ENCODE results near the gene VWF.

VWF gene

DNA sequence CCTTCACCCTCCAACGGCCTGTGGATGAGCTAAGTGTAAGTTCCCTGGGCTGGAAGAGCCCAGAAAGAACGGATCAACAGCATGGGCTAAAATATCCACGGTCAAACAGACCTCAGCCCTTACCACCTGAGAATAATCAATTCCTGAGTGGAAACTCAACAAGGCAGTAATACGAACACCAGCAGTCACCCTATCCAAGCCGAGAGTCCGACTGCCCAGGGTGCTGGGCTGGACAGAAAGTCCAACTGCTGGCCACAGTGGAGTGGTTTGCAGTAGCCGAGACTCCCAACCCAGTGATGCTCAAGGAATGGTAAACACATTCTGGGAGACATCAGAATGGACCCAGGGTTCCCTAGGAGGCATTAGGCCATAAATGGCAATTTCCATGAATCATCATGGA lies 216.2 kb downstream of the VWF start:
- FAIRE-seq: no peak

DNA sequence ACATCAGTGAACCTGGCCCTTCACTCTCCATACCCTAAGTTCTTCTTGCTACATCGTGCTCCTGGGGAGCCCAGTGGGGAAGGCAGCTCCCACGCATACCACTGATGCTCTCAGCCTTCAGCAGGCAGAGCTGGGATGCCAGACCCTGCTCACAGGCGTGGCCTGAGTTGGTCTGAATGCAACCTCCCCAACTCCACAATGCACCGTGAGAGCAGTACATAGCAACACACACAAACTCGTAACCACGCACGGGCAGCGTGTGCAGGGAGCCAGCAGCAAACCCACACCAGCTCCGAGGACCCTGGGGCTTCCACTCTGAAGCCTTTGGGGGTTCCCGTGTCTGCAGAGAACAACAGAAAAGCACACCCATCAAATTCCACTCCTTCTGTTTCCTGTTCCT lies 216.7 kb downstream of the VWF start:
- FAIRE-seq: no peak

DNA sequence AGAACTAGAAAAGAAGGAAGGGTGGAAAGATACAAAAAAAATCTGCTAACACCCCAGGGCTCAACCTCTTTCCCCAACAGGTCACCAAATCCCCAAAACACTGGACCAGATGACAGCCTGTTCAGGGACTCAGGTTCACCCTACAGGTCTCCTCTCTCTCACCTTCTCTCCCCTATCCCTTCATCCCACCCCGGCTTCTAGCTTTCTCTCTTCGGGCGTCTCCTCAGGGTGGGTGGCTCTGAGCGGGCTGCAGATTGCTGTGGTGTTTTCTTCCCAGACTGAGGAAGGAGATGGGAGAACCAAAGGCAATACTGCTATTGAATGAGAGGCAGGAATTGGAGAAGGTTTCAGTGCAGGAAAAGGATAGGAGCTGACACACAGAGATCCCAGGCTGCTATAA lies 218.7 kb downstream of the VWF start:
- FAIRE-seq: no peak

DNA sequence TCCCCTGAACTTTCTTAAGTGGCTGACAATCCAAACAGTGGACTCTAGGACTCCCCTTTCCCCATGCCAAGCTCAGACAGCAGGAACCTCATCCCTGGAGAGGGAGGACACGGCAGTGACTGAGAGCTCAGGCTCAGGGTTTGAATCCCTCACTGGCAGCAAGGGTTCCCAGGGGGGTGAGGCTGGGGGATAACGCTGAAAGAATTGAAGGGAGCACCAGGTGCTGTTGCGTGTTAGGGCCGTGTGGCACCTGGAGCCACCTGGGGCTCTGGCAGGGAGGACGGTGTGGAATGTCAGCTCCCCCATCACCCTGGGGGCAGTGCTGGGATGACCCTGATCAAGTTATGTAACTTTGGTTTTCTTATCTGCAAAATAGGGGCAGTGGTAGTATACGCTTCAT lies 219.5 kb downstream of the VWF start:
- no peak for FAIRE-seq

DNA sequence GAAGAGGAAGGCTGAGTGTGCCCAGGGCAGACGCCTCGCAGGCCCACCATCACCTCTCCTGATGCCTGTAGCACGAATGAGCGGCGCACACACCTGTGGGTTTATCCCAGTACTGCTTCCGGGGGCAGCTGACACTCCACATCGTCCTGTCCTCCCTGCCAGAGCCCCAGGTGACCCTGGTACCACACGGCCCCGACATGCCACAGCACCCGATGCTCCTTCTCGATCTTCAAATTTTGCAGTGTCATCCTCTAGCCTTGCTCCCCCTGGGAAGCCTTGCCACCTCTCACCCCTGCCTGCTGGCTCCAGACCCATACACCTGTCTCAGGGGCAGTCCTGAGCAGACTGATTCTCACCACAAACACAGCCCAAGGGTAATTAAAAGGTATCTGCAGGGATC lies 220.0 kb downstream of the VWF start:
- no peak for FAIRE-seq

DNA sequence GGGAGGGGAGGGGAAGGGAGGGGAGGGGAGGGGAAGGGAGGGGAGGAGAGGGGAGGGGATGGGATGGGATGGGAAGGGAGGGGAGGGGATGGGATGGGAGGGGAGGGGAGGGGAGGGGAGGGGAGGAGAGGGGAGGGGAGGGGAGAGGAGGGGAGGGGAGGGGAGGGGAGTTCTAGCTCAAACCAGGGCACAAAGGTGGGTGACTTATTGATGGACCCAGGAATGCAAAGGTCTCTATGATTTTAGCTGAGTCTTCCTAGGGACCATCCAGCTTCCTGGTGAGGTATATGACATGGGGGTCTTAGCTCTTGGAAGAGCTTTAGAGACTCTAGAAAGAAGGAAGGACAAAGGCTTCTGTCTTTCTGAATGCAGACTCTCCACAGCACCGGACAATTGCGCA lies 221.7 kb downstream of the VWF start:
- no peak for FAIRE-seq

DNA sequence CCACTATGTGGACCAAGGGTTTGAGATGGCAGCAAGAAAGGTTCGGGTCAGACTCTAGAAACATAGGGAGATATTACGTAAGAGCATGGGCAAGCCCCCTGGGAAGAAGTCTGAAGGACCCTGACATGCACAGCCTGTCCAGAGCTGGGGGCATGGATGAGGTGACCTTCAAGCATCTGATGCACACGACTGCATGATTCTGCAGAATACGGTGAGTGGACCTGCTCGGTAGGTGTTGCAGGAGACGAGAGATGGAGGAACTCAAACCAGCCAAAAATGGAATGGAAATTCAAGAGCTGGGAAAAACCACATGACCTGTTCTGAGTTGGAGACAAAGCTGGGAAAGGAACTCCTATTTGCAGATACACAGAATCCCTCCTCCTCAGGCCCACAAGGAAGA lies 223.1 kb downstream of the VWF start:
- no peak for FAIRE-seq

DNA sequence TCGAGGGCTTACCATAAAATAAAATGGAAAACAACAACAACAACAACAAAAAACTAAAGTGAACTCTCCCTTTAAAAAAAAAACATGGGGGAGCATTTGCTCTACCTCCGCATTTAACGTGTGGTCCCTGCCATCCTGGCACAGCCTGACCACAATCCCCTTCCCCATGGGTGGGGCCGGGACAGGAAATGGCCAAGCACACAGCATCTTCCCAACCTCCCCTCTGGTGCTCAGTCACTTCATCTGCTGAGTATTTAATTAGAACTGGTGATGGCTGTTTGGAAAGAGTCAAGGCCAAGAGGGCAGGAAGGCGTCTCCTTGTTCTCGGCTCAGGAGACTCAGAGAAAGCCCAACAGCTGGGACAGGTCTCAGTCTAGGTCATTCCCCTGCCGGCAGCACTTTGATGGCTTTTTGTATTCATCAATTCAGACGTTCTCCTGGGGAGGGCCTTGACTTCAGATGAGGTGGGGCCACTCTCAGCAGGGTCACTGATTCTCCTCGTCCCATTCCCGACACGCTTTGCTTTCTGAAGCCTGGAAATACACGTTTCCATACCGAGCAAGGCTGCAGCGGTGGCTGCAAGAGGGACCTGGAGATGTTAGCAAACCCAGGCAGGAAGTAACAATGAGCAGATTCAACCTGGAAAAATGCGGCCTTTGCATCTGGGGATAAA lies 223.8 kb downstream of the VWF start:
- FAIRE-seq: peak; percentile 35

DNA sequence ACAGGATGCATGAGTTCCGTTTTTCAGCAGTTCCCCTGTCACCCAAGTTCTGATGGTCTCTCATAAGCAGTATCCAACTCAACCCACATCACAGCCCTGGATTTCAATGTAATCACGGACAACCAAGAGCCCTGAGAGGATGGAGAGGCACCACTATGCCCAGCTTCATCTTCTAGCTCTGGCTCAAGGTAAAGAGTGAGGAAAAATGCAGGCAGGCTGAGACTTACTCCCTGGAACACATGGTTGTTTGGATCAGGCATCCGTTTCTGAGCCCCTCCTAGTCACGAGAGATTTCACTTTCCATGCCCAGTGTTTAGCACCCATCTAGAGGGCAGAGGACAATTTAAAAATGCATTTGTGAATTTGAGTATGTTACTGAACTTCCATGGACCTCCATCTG lies 224.4 kb downstream of the VWF start:
- FAIRE-seq: no peak

DNA sequence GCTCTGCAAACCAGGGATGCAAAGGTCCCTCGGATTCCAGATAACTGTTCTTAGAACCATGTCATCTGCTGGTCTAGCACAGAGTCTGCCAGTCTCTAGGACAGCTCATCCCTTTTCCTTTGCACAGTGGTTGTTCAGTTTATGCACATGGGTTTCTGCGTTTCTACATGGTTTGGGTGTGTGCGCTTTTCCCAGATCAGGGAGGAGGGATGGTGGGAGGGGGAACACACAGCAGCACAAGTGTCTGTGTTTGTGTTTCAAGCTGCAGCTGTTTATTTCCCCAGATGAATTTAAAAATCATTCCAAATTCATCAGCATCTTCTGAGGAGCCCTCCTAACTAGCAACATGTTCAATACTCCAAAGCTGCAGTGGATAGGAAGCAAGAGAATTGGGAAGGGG lies 224.8 kb downstream of the VWF start:
- no peak for FAIRE-seq

DNA sequence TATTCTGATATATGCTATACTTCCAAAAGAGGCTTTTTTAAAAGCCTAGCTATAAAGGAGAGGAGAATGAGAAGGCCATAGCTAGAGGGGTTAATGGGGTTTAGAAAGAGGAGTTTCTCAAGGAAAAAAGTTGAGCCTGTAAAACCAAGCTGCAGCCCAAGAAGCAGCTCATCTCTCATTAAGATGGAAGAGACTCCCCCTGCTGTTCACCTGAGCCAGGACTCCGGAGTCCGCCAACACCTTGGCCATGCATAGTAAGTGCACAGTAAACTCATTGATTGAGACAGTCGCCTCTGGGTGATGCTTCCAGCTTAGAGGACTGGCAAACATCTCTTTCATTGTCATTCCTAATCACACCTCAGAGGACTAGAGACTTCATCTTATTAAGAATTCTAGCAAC lies 225.6 kb downstream of the VWF start:
- no peak for FAIRE-seq

Data from endometrium (tissue), 2 donors.